ENCODE measurements around the gene SUPT7L.
"Not testable (repeated sequence)": the region's sequence is repeated elsewhere in the genome, so short reads cannot be mapped to it uniquely, and the experiment has no call there.

The SUPT7L gene

GRCh38 chr2:27645197-27645596, 18.2 kb downstream of the SUPT7L start:
- no peak for TF ChIP-seq Cebpa-rat (IDR thresholded peaks at IDR 0.05)
- no peaks in the 10 kb centered on the region for H3K27me3 ChIP-seq
- peaks cover 92% of the 10 kb centered on the region for H3K36me3 ChIP-seq
- H3K9ac ChIP-seq: no peak overlapping the region
- H3K4me1 ChIP-seq: no peaks in the 10 kb centered on the region
- H3K4me2 ChIP-seq: no peak overlapping the region
- H3K4me3 ChIP-seq: no peak overlapping the region
- no peaks in the 10 kb centered on the region for H4K20me1 ChIP-seq
- no peak overlapping the region for H3K27ac ChIP-seq
- H3K9me3 ChIP-seq: no peaks in the 10 kb centered on the region

GRCh38 chr2:27640722-27641245, 22.6 kb downstream of the SUPT7L start:
- no peaks in the 10 kb centered on the region for H3K4me1 ChIP-seq
- H3K27ac ChIP-seq: no peak overlapping the region
- no peaks in the 10 kb centered on the region for H4K20me1 ChIP-seq
- no peaks in the 10 kb centered on the region for H3K9me3 ChIP-seq
- H3K27me3 ChIP-seq: no peaks in the 10 kb centered on the region
- TF ChIP-seq Cebpa-rat (IDR thresholded peaks at IDR 0.05): no peak
- H3K9ac ChIP-seq: no peak overlapping the region
- H3K4me2 ChIP-seq: no peak overlapping the region
- H3K4me3 ChIP-seq: no peak overlapping the region
- peaks cover 90% of the 10 kb centered on the region for H3K36me3 ChIP-seq

- Histone ChIP-seq H3K9me3 (no peaks in the 10 kb centered on the region), H3K36me3 (peaks cover 92% of the 10 kb centered on the region), H3K4me1 (no peaks in the 10 kb centered on the region), H3K27me3 (no peaks in the 10 kb centered on the region), H4K20me1 (no peaks in the 10 kb centered on the region), H3K4me3 (no peak overlapping the region), H3K4me2 (no peak overlapping the region), H3K9ac (no peak overlapping the region), H3K27ac (no peak overlapping the region)
- no peak for TF ChIP-seq Cebpa-rat (IDR thresholded peaks at IDR 0.05)
Measured at GRCh38 chr2:27638709-27639108, 24.7 kb downstream of the SUPT7L start.

- Histone ChIP-seq H3K27ac (no peak overlapping the region), H3K9me3 (no peaks in the 10 kb centered on the region), H4K20me1 (no peaks in the 10 kb centered on the region), H3K9ac (no peak overlapping the region), H3K4me2 (no peak overlapping the region), H3K36me3 (peaks cover 94% of the 10 kb centered on the region), H3K27me3 (no peaks in the 10 kb centered on the region), H3K4me1 (no peaks in the 10 kb centered on the region), H3K4me3 (no peak overlapping the region)
- TF ChIP-seq Cebpa-rat (IDR thresholded peaks at IDR 0.05): no peak
Measured at GRCh38 chr2:27638037-27638637, 25.3 kb downstream of the SUPT7L start.

- no peak overlapping the region for H3K4me3 ChIP-seq
- no peaks in the 10 kb centered on the region for H3K27me3 ChIP-seq
- TF ChIP-seq Cebpa-rat (IDR thresholded peaks at IDR 0.05): no peak
- H3K9me3 ChIP-seq: no peaks in the 10 kb centered on the region
- no peak overlapping the region for H3K9ac ChIP-seq
- H3K27ac ChIP-seq: no peak overlapping the region
- H4K20me1 ChIP-seq: no peaks in the 10 kb centered on the region
- H3K4me1 ChIP-seq: no peaks in the 10 kb centered on the region
- peaks cover 96% of the 10 kb centered on the region for H3K36me3 ChIP-seq
- H3K4me2 ChIP-seq: no peak overlapping the region
Measured at GRCh38 chr2:27636766-27637165, 26.6 kb downstream of the SUPT7L start.

GRCh38 chr2:27634291-27634690, 29.1 kb downstream of the SUPT7L start:
- H3K27ac ChIP-seq: no peak overlapping the region
- H3K4me3 ChIP-seq: no peak overlapping the region
- peaks cover 13% of the 10 kb centered on the region for H3K4me1 ChIP-seq
- TF ChIP-seq Cebpa-rat (IDR thresholded peaks at IDR 0.05): no peak
- no peaks in the 10 kb centered on the region for H3K9me3 ChIP-seq
- H4K20me1 ChIP-seq: no peaks in the 10 kb centered on the region
- no peaks in the 10 kb centered on the region for H3K27me3 ChIP-seq
- peaks cover 88% of the 10 kb centered on the region for H3K36me3 ChIP-seq
- no peak overlapping the region for H3K4me2 ChIP-seq
- no peak overlapping the region for H3K9ac ChIP-seq

GRCh38 chr2:27630257-27630656, 33.2 kb downstream of the SUPT7L start:
- not testable (repeated sequence) for H3K4me3 ChIP-seq, H3K9me3 ChIP-seq, H3K27ac ChIP-seq, H3K27me3 ChIP-seq, H3K9ac ChIP-seq, H4K20me1 ChIP-seq
- Histone ChIP-seq H3K36me3 (peaks cover 49% of the 10 kb centered on the region), H3K4me2 (peak overlapping the region; percentile 82), H3K4me1 (peaks cover 40% of the 10 kb centered on the region)

GRCh38 chr2:27628767-27629709, 34.4 kb downstream of the SUPT7L start, which contains the start of the genes CCDC121 and GPN1:
Gene CCDC121, minus strand, starts transcription at chr2:27629012. Its CDS starts 1,213 bp downstream, at chr2:27627799.
Gene GPN1, plus strand, starts transcription at chr2:27629050. Its CDS starts 9 bp downstream, at chr2:27629059.
- Histone ChIP-seq H3K4me3 (peak within 1 kb of the TSS; percentile 89), H3K9me3 (no peaks in the 10 kb centered on the region), H3K36me3 (peaks cover 46% of the 10 kb centered on the region), H3K9ac (peak within 1 kb of the TSS; percentile 94), H3K27me3 (no peaks in the 10 kb centered on the region), H3K27ac (peak within 1 kb of the TSS; percentile 91), H3K4me2 (peak within 1 kb of the TSS; percentile 99), H4K20me1 (no peaks in the 10 kb centered on the region), H3K4me1 (peaks cover 40% of the 10 kb centered on the region)
- no peak for TF ChIP-seq Cebpa-rat (IDR thresholded peaks at IDR 0.05)

- Histone ChIP-seq H3K9ac (peak overlapping the region; percentile 94), H4K20me1 (no peaks in the 10 kb centered on the region), H3K9me3 (no peaks in the 10 kb centered on the region), H3K36me3 (peaks cover 48% of the 10 kb centered on the region), H3K27ac (peak overlapping the region; percentile 91), H3K4me3 (peak overlapping the region; percentile 89), H3K27me3 (no peaks in the 10 kb centered on the region), H3K4me1 (peaks cover 40% of the 10 kb centered on the region), H3K4me2 (peak overlapping the region; percentile 99)
- TF ChIP-seq Cebpa-rat (IDR thresholded peaks at IDR 0.05): no peak
Measured at GRCh38 chr2:27627963-27628766, 35.2 kb downstream of the SUPT7L start.
